ENCODE data around the gene STK24.

STK24 gene

DNA sequence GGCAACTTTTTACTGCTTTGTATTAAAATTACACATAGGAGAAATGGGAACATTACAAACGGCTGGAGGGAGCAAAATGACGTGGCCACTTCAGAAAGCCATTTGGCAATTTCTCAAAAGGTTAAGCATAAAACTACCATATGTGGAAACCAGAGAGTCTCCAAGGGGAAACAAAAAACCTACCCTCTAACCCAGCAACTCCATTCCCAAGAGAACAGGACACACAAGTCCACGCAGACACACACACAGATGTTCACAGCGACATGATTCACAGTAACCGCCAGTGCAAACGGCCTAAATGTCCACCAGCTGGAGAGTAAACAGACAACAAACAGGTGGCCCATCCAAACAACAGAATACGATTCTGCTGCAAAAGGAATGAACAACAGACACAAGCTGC is 37.2 kb downstream of the STK24 start:
- Histone ChIP-seq H3K4me3 (ENCODE audit: low read length) (no peak overlapping the region), H3K27ac (ENCODE audit: low read length) (no peak overlapping the region), H3K9me3 (ENCODE audit: insufficient read depth, low read length) (no peaks in the 10 kb centered on the region), H3K27me3 (ENCODE audit: low read depth, low read length) (no peaks in the 10 kb centered on the region), H4K20me1 (ENCODE audit: insufficient read depth, low read length) (peaks cover 96% of the 10 kb centered on the region), H3K4me1 (ENCODE audit: low read length) (peaks cover 18% of the 10 kb centered on the region), H3K36me3 (replicated peaks; ENCODE audit: low read depth, low read length) (no peaks in the 10 kb centered on the region), H3K79me2 (ENCODE audit: low read length) (peaks cover 98% of the 10 kb centered on the region), H2AFZ (ENCODE audit: low read depth, low read length) (no peak overlapping the region), H3K9ac (ENCODE audit: low read length) (no peak overlapping the region), H3K4me2 (ENCODE audit: low read length) (no peak overlapping the region)
- TF ChIP-seq, protein P1, sequence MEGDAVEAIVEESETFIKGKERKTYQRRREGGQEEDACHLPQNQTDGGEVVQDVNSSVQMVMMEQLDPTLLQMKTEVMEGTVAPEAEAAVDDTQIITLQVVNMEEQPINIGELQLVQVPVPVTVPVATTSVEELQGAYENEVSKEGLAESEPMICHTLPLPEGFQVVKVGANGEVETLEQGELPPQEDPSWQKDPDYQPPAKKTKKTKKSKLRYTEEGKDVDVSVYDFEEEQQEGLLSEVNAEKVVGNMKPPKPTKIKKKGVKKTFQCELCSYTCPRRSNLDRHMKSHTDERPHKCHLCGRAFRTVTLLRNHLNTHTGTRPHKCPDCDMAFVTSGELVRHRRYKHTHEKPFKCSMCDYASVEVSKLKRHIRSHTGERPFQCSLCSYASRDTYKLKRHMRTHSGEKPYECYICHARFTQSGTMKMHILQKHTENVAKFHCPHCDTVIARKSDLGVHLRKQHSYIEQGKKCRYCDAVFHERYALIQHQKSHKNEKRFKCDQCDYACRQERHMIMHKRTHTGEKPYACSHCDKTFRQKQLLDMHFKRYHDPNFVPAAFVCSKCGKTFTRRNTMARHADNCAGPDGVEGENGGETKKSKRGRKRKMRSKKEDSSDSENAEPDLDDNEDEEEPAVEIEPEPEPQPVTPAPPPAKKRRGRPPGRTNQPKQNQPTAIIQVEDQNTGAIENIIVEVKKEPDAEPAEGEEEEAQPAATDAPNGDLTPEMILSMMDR (IDR thresholded peaks at IDR 0.05; ENCODE audit: low read depth, low read length): no peak
- TF ChIP-seq EZH2phosphoT487 (IDR thresholded peaks at IDR 0.05; ENCODE audit: low read depth): no peak

DNA sequence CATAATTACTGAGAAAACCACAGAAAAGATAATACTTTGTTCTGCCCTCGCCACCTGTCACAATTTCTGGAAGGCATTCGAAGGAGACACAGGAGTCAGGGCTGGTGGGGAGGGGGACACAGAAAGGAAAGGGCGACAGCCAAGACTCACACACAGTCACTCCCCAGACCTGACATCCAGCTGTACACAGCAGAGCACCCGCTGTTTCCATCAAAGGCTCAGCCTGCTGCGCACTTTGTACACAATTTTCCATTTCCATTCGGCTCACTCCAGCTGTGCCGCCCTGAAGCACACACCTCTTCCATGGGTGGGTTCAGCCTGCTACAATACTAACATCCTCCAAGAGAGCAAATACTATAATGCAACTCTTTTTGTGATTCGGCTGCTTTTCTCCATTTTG is 38.0 kb downstream of the STK24 start:
- no peak overlapping the region for H3K4me2 ChIP-seq (ENCODE audit: low read length)
- H3K9ac ChIP-seq (ENCODE audit: low read length): no peak overlapping the region
- no peak overlapping the region for H2AFZ ChIP-seq (ENCODE audit: low read depth, low read length)
- peaks cover 96% of the 10 kb centered on the region for H4K20me1 ChIP-seq (ENCODE audit: insufficient read depth, low read length)
- peaks cover 98% of the 10 kb centered on the region for H3K79me2 ChIP-seq (ENCODE audit: low read length)
- TF ChIP-seq, protein P1 (IDR thresholded peaks at IDR 0.05; ENCODE audit: low read depth, low read length): no peak
- no peak for TF ChIP-seq EZH2phosphoT487 (IDR thresholded peaks at IDR 0.05; ENCODE audit: low read depth)
- no peak overlapping the region for H3K27ac ChIP-seq (ENCODE audit: low read length)
- peaks cover 14% of the 10 kb centered on the region for H3K4me1 ChIP-seq (ENCODE audit: low read length)
- H3K27me3 ChIP-seq (ENCODE audit: low read depth, low read length): no peaks in the 10 kb centered on the region
- H3K9me3 ChIP-seq (ENCODE audit: insufficient read depth, low read length): no peaks in the 10 kb centered on the region
- no peak overlapping the region for H3K4me3 ChIP-seq (ENCODE audit: low read length)
- H3K36me3 ChIP-seq (replicated peaks; ENCODE audit: low read depth, low read length): no peaks in the 10 kb centered on the region

DNA sequence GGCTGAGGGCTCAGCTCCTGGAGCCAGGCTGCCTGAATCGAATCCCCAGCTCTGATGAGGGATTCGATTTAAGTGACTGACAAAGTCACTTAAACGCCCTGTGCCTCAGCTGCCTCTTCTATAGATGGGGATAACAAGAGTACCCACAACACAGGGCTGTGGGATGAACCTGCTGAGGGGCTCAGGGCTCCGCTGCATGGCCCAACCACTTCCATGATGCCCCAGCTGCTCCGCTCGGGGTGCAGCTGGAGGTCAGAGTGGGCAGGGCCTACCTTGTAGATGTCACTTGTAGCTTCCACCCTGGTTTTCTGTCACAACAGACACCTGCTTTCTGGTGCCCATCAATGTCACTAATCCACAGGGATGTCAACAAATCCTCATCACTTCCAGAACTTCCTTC is 39.2 kb downstream of the STK24 start:
- Histone ChIP-seq H3K9me3 (ENCODE audit: insufficient read depth, low read length) (no peaks in the 10 kb centered on the region), H2AFZ (ENCODE audit: low read depth, low read length) (no peak overlapping the region), H3K4me2 (ENCODE audit: low read length) (no peak overlapping the region), H3K27me3 (ENCODE audit: low read depth, low read length) (no peaks in the 10 kb centered on the region), H3K4me3 (ENCODE audit: low read length) (no peak overlapping the region), H3K36me3 (replicated peaks; ENCODE audit: low read depth, low read length) (no peaks in the 10 kb centered on the region), H4K20me1 (ENCODE audit: insufficient read depth, low read length) (peaks cover 93% of the 10 kb centered on the region), H3K79me2 (ENCODE audit: low read length) (peaks cover 97% of the 10 kb centered on the region), H3K4me1 (ENCODE audit: low read length) (peaks cover 2% of the 10 kb centered on the region), H3K27ac (ENCODE audit: low read length) (no peak overlapping the region), H3K9ac (ENCODE audit: low read length) (no peak overlapping the region)
- no peak for TF ChIP-seq EZH2phosphoT487 (IDR thresholded peaks at IDR 0.05; ENCODE audit: low read depth)
- TF ChIP-seq, protein P1 (IDR thresholded peaks at IDR 0.05; ENCODE audit: low read depth, low read length): no peak

DNA sequence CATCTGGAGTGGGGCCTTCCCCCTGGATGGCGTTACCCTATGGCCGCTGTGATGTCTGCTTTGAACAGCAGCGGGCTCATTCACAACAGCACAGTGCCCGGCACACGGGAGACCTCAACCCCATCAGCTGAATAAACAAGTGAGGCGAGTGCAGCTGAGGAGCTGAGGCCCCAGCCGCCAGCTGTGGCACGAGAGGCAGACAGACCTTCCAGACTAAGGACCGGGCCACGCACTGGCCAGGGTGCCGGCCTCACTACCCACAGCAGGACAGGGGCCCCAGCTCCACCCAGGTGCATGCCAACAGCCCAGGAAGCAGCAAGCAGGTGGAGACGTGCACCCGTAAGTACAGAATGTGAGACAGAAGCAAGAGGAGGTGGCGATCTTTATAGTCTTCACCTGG is 39.6 kb downstream of the STK24 start:
- Histone ChIP-seq H3K9me3 (ENCODE audit: insufficient read depth, low read length) (no peaks in the 10 kb centered on the region), H3K4me1 (ENCODE audit: low read length) (no peaks in the 10 kb centered on the region), H3K27ac (ENCODE audit: low read length) (no peak overlapping the region), H3K4me3 (ENCODE audit: low read length) (no peak overlapping the region), H3K27me3 (ENCODE audit: low read depth, low read length) (no peaks in the 10 kb centered on the region), H3K79me2 (ENCODE audit: low read length) (peaks cover 97% of the 10 kb centered on the region), H3K9ac (ENCODE audit: low read length) (no peak overlapping the region), H2AFZ (ENCODE audit: low read depth, low read length) (no peak overlapping the region), H3K36me3 (replicated peaks; ENCODE audit: low read depth, low read length) (no peaks in the 10 kb centered on the region), H3K4me2 (ENCODE audit: low read length) (no peak overlapping the region), H4K20me1 (ENCODE audit: insufficient read depth, low read length) (peaks cover 93% of the 10 kb centered on the region)
- no peak for TF ChIP-seq EZH2phosphoT487 (IDR thresholded peaks at IDR 0.05; ENCODE audit: low read depth)
- TF ChIP-seq, protein P1 (IDR thresholded peaks at IDR 0.05; ENCODE audit: low read depth, low read length): no peak

Data from OCI-LY3 (cell line).